CD4-positive, alpha-beta T cell treated with Interleukin-2 at 100 ng/mL for 4 hours (primary cell): ENCODE measurements around the gene ETV5.

Source experiments
- DNase-seq: peaks from one replicate; pipeline ENCODE4 v3.0.0-alpha.2; 2020; ENCODE audit warnings: low spot score

Gene ETV5

GRCh38 chr3:186123012-186123411 is 14.1 kb upstream of the ETV5 start:
- no peak for DNase-seq

- no peak for DNase-seq
These were observed 13.1 kb upstream of the ETV5 start for GRCh38 chr3:186121968-186122367.

GRCh38 chr3:186121278-186121677 is 12.4 kb upstream of the ETV5 start:
- DNase-seq = no peak

GRCh38 chr3:186119499-186119898 is 10.6 kb upstream of the ETV5 start:
- DNase-seq = no peak

GRCh38 chr3:186118692-186119091 is 9.8 kb upstream of the ETV5 start:
- no peak for DNase-seq

GRCh38 chr3:186117521-186118134 is 8.7 kb upstream of the ETV5 start:
- no peak for DNase-seq

- no peak for DNase-seq
These were observed 6.5 kb upstream of the ETV5 start for GRCh38 chr3:186115239-186115996.

- DNase-seq = no peak
These were observed 2.4 kb upstream of the ETV5 start for GRCh38 chr3:186110975-186111974.

GRCh38 chr3:186109897-186110803 is 1.3 kb upstream of the ETV5 start:
- DNase-seq = no peak

GRCh38 chr3:186108106-186108940 is 566 bp downstream of the ETV5 start:
- DNase-seq = no peak

- DNase-seq = peak; percentile 35
These were observed 1.4 kb downstream of the ETV5 start for GRCh38 chr3:186107215-186108105.

GRCh38 chr3:186105543-186105942 is 3.3 kb downstream of the ETV5 start:
- DNase-seq = no peak

GRCh38 chr3:186102687-186103086 is 6.2 kb downstream of the ETV5 start:
- DNase-seq = no peak

GRCh38 chr3:186100398-186100797 is 8.5 kb downstream of the ETV5 start:
- no peak for DNase-seq

- DNase-seq = no peak
These were observed 9.7 kb downstream of the ETV5 start for GRCh38 chr3:186099178-186099577.

GRCh38 chr3:186098740-186099139 is 10.1 kb downstream of the ETV5 start:
- DNase-seq = no peak

GRCh38 chr3:186097663-186098451 is 11.0 kb downstream of the ETV5 start:
- no peak for DNase-seq

- DNase-seq = no peak
These were observed 11.6 kb downstream of the ETV5 start for GRCh38 chr3:186097317-186097662.

GRCh38 chr3:186096290-186096689 is 12.6 kb downstream of the ETV5 start:
- DNase-seq = no peak
